GM21360 (cell line): ENCODE results near the gene C19orf33.

Experiments used
- ATAC-seq: cut with Tn5 transposase; IDR thresholded peaks from one replicate; pipeline ENCODE4 v1.9.1; 2021; ENCODE audit warnings: mild to moderate bottlenecking, moderate library complexity; ENCODE audit not compliant: unreplicated experiment

Gene C19orf33

GRCh38 chr19:38308006-38308766 is 4.1 kb downstream of the C19orf33 start:
- ATAC-seq: no peak

GRCh38 chr19:38308926-38309614 is 5.0 kb downstream of the C19orf33 start:
- ATAC-seq: no peak

DNA sequence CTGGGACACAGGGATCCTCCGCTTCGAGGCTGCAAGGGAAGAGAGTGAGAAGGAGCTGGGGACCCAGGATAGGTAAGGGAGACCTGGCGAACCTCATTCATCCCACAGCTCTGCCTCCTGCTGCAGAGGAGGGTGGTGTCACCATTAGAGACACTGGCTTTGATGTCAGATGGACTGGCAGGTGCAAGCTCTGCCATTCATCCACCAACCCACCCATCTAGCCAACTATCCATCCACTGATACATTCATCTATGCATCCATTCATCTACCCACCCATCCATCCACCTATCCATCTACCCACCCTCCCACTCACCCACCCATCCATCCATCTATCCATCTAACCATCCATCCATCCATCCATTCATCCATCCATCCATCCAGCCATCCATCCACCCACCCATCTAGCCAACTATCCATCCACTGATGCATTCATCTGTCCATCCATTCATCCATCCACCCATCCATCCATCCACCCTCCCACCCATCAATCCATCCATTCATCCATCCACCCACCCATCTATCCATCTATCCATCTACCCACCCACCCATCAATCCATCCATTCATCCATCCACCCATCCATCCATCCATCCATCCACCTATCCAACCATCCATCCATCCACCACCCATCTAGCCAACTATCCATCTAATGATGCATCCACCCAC is 5.7 kb downstream of the C19orf33 start:
- no peak for ATAC-seq

GRCh38 chr19:38310279-38310670 is 6.2 kb downstream of the C19orf33 start:
- no peak for ATAC-seq

DNA sequence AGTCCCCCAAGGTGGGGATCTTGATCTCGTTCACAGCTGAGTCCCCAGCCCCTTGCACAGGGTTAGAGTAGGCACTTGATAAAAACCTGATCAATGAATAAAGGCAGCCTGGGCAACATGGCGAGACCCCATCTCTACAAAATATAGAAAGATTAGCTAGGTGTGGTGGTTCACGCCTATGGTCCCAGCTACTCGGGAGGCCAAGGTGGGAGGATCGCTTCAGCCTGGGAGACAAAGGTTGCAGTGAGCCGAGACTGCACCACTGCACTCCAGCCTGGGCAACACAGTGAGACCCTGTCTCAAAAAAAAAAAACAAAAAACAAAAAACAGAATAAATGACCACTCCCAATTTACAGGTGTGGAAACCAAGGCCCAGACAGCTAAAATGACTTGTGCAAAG is 6.9 kb downstream of the C19orf33 start:
- no peak for ATAC-seq

DNA sequence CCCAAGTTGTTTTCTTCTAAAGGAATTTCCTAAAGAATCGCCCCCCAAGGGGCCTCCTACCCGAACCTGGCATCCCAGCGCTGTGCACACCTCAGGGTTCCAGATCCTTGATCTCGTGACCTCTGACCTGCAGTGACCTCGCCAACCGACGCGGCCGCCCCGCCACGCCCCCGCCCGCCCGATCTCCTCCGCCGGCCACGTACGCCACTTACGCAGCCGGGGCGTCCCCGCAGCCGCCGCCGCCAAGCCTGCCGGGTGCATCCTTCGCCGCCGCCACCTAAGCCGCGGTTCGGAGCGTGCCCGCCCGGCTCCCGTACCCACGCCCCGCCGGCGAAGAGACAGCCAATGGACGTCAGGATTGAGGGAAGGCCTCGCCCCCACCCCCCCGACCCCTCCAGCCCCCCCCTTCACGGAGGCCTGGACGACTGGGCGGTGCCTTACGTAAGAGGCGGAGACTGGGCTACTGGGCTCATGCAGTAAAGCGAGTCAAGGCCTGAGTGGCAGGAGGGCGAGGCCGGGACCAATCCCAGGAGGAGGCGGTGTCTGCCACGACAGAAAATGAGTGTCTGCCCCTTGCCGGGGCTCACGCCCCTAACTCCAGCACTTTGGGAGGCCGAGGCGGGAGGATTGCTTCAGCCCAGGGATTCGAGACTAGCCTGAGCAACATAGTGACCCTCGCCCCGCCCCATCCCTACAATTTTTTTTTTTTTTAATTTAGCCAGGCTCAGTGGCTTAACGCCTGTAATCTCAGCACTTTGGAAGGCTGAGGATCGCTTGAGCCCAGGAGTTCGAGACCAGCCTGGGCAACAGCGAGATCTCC is 11.8 kb downstream of the C19orf33 start, which contains the start of gene YIF1B:
Gene YIF1B (minus strand): TSS at position 291 of the 820 bp plus-strand sequence. CDS start 30 bp downstream, at position 261.
- ATAC-seq: peak; percentile 80

DNA sequence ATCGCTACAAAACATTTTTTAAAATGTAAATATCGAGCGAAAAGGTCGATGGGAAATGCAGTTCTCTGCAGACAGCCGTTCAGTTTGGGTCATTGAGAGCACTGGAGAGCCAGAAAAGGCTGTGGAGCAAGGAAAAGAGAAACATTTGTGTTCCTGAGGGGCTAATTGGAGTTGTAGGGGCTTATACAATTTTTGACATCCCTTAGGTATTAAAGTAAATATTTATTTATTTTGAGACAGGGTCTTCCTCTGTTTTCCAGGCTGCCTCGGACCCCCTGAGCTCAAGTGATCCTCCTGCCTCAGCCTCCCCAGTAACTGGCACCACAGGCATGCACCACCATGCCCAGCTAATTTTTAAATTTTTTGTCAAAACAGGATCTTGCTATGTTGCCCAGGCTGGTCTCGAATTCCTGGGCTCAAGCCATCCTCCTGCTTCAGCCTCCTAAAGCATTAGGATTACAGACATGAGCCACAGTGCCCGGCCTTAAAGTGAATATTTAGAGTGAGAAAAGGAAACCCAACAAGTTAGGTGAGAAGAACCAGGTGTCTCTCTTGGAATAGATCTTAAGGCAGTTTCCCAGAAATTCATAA is 12.5 kb downstream of the C19orf33 start:
- ATAC-seq: no peak

GRCh38 chr19:38317104-38317612 is 13.1 kb downstream of the C19orf33 start:
- ATAC-seq: no peak

DNA sequence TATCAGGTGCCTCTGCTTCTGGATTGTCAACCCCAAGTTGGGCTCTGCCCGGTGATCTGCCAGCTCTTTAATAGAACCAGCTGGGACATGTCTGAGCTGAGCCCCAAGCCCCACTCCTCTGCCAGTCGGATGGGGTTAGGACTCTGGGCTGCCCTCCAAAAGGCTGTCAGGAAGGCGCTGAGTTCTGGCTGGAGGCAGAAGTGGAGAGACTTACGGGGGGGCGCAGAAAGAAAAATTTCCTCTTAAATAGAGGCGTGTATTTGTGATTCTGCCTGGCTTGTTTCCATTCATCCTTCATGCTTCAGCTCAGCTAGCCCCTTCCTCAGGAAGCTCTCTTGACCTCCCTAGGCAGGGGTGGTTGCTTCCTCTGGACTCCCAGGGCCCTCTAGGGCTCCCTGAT is 14.6 kb downstream of the C19orf33 start:
- ATAC-seq: no peak

DNA sequence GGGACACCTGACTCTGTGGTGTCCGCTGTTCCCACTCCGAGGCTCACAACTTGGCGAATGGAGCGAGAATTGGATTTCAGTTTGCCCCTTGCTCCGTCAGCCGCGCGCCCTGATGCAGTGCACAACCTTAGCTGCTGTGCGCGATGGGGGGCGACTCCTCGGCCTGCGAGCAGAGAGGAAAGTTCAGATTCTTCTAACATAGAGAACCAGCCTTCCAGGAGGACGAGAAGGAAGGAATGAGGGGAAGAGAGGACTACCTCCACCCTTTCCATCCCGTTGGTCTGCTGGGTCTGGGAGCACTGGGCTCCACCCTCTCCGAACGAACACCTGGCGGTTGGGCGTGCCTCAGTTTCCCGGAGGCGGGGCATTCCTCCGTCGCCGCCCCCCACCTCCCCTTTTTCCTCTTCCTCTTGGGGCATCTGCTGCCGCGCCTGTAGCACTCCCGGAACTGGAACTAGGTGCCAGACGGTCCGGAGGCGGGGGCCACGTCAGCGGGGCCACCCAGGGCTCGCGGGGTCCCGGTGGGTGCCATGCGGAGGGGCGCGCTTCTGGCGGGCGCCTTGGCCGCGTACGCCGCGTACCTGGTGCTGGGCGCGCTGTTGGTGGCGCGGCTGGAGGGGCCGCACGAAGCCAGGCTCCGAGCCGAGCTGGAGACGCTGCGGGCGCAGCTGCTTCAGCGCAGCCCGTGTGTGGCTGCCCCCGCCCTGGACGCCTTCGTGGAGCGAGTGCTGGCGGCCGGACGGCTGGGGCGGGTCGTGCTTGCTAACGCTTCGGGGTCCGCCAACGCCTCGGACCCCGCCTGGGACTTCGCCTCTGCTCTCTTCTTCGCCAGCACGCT is 15.6 kb downstream of the C19orf33 start, which contains the start of gene KCNK6:
Gene KCNK6 (plus strand): TSS at position 425 of the 838 bp plus-strand sequence. CDS start 106 bp downstream, at position 531.
- no peak for ATAC-seq

DNA sequence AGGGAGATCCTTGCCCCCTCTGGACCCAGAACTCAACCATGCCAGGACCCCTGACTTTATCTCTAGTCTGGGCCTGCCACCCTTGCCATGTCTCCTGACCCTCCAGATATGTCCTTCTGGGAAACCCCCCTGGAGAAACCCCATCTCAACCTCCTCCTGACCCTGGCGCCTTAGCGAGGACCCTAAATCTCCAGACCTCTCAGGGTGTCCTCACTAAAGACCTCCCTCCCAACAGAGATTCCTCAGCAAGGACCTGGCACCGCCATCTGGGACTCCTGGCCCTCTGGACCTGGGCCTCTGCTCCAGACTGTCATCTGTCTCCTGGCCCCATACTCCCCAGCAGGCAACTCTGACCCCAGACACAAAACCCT is 16.9 kb downstream of the C19orf33 start:
- ATAC-seq: no peak

- ATAC-seq: no peak
Observed at GRCh38 chr19:38321646-38322196, 17.7 kb downstream of the C19orf33 start.

DNA sequence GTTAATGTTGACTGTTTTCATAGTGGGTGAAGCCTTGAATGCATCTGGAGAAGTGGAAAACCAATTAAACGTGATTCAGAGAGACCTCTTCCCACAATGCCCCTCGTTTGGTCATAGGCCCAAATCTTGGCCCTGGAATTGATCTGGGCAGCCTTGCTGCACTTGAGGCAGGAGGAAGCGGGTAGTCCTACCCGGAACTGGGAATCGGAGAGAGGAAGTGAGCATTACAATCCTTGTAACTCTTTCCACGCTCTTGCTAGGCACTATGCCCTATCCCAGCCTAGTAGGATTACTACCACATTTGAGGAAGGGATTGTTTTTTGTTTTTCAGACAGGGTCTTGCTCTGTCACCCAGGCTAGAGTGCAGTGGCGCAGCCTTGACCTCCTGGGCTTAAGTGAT is 19.2 kb downstream of the C19orf33 start:
- no peak for ATAC-seq

DNA sequence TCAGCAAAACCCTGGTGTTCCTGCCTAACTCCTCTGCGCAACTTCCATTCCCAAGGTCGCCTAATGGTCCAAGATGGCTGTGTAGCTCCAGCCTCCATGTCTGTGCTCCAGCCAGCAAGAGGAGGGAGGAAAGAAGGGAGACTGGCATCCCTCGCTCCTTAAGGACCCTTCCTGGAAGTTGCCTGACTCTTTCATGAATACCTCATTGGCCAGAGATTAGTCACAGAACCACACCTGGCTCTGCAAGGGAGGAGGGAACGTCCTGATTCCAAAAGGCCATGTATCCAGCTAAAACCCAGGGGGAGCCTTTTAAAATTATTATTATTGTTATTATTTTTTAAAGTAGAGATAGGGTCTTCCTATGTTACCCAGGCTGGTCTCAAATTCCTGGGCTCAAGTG is 20.4 kb downstream of the C19orf33 start:
- no peak for ATAC-seq

DNA sequence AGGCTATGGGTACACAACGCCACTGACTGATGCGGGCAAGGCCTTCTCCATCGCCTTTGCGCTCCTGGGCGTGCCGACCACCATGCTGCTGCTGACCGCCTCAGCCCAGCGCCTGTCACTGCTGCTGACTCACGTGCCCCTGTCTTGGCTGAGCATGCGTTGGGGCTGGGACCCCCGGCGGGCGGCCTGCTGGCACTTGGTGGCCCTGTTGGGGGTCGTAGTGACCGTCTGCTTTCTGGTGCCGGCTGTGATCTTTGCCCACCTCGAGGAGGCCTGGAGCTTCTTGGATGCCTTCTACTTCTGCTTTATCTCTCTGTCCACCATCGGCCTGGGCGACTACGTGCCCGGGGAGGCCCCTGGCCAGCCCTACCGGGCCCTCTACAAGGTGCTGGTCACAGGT is 22.5 kb downstream of the C19orf33 start:
- no peak for ATAC-seq

GRCh38 chr19:38329651-38330050 is 25.6 kb downstream of the C19orf33 start:
- no peak for ATAC-seq

DNA sequence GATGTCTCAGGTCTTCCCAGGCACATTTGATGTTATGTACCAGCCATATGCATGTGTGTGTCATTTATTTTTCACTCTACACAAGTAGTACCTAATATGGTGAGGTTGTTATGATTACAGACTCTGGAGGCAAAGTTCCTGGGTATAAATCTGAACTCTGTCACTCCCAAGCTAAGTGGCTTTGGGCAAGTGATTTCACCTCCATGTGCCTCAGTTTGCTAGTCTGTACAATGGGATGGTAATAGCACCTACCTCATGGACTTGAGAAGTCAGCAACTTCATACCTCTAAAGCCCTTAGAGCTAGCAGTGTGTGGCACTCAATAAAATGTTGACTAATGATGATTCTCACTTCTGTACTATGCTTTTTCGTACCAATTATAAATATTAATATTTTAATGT is 27.7 kb downstream of the C19orf33 start:
- no peak for ATAC-seq

GRCh38 chr19:38333245-38333644 is 29.2 kb downstream of the C19orf33 start:
- no peak for ATAC-seq
